NCI-H1092 (cell line): ENCODE data around the gene EIF4E1B.

Experiments used
- DNase-seq: peaks from one replicate; lab custom pipeline; 2025; lab: John Stamatoyannopoulos, UW

EIF4E1B gene

GRCh38 chr5:176626876-176627236 lies 3.6 kb upstream of the EIF4E1B start:
- DNase-seq, result no peak

GRCh38 chr5:176627582-176627981 lies 2.9 kb upstream of the EIF4E1B start:
- no peak for DNase-seq

GRCh38 chr5:176628406-176629228 lies 1.9 kb upstream of the EIF4E1B start:
- no peak for DNase-seq

- no peak for DNase-seq
Measured at GRCh38 chr5:176629317-176629852, 1.1 kb upstream of the EIF4E1B start.

- DNase-seq, result no peak
Measured at GRCh38 chr5:176630681-176631222, 277 bp downstream of the EIF4E1B start.

- DNase-seq, result no peak
Measured at GRCh38 chr5:176631383-176632200, 1.1 kb downstream of the EIF4E1B start.

- DNase-seq, result no peak
Measured at GRCh38 chr5:176632745-176633144, 2.3 kb downstream of the EIF4E1B start.

GRCh38 chr5:176633598-176633997 lies 3.1 kb downstream of the EIF4E1B start:
- DNase-seq, result no peak

GRCh38 chr5:176636426-176636825 lies 6.0 kb downstream of the EIF4E1B start:
- DNase-seq, result no peak

- no peak for DNase-seq
Measured at GRCh38 chr5:176637556-176637955, 7.1 kb downstream of the EIF4E1B start.

- DNase-seq, result no peak
Measured at GRCh38 chr5:176638437-176638836, 8.0 kb downstream of the EIF4E1B start.

GRCh38 chr5:176639208-176639607 lies 8.7 kb downstream of the EIF4E1B start:
- no peak for DNase-seq

- peak; percentile 61 for DNase-seq
Measured at GRCh38 chr5:176639981-176640380, 9.5 kb downstream of the EIF4E1B start.

GRCh38 chr5:176640616-176641015 lies 10.1 kb downstream of the EIF4E1B start:
- no peak for DNase-seq

- DNase-seq, result no peak
Measured at GRCh38 chr5:176642675-176643490, 12.4 kb downstream of the EIF4E1B start.

- no peak for DNase-seq
Measured at GRCh38 chr5:176643491-176644219, 13.2 kb downstream of the EIF4E1B start.

GRCh38 chr5:176644294-176644693 lies 13.8 kb downstream of the EIF4E1B start:
- DNase-seq, result no peak

- DNase-seq, result no peak
Measured at GRCh38 chr5:176644878-176645670, 14.6 kb downstream of the EIF4E1B start.

- DNase-seq, result no peak
Measured at GRCh38 chr5:176646049-176646706, 15.7 kb downstream of the EIF4E1B start.

- no peak for DNase-seq
Measured at GRCh38 chr5:176646707-176647029, 16.2 kb downstream of the EIF4E1B start.
